Left ventricle myocardium superior (tissue), 1 donor: ENCODE measurements around the gene PKIG. TPM values are rescaled to one million over a fixed set of nuclear protein-coding genes. Genes with fewer than 3 reads are reported as not detected.

ENCODE experiments used
- ATAC-seq: fragments of 200-7000 bp; cut with Tn5 transposase; one replicate; pipeline ENCODE4 v1.9.1; 2020; ENCODE audit warnings: mild to moderate bottlenecking, moderate library complexity
- DNase-seq: peaks from one replicate; pipeline ENCODE4 v3.0.0-alpha.2; 2020
- intact Hi-C: fragments of 100-400 bp; cut with micrococcal nuclease; formaldehyde crosslinking; loops from one replicate; pipeline ENCODE4 v1.11.0; 2022
- total RNA-seq: library from RNA; stranded (reverse); fragmentation: NEBNext Ultra II Directional; extraction: Animal tissue kit (Norgen Biotek cat#: 25700); gene quantifications from one replicate; pipeline ENCODE4 v1.2.1, GENCODE V29; 2021
- donor health status: DM: no; HTN: yes; CAD: no; lungs with severe emphysema.

The PKIG gene
- total RNA-seq, 1 donor from 2014 or later, result 195 TPM

GRCh38 chr20:44629542-44629941, 47.2 kb downstream of the PKIG start:
- intact Hi-C loops, result no loop called here
- DNase-seq (no peak), ATAC-seq (peak; percentile 7)

DNA sequence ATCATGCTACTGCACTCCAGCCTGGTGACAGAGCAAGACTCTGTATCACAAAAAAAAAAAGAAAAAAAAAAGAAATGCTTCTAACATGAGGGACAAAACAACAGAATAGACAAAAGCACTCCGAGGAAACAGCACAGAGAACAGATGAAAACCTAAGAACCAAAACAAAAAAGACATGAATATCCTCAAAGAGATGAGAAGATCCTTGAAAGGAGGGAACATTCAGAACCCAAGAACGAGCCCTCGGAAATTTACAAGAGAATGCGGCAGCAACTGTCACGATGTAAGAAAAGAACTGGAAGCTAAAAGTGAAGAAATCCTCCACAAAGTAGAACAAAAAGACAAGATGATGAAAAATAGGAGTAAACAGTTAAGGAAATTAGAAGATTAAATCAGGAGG, 47.9 kb downstream of the PKIG start:
- DNase-seq (no peak), ATAC-seq (no peak)
- intact Hi-C loops, result no loop called here

GRCh38 chr20:44632103-44632752, 49.8 kb downstream of the PKIG start:
- DNase-seq (no peak), ATAC-seq (no peak)
- intact Hi-C loops, result no loop called here

GRCh38 chr20:44633187-44633810, 50.9 kb downstream of the PKIG start:
- DNase-seq (no peak), ATAC-seq (no peak)
- intact Hi-C loops, result no loop called here

DNA sequence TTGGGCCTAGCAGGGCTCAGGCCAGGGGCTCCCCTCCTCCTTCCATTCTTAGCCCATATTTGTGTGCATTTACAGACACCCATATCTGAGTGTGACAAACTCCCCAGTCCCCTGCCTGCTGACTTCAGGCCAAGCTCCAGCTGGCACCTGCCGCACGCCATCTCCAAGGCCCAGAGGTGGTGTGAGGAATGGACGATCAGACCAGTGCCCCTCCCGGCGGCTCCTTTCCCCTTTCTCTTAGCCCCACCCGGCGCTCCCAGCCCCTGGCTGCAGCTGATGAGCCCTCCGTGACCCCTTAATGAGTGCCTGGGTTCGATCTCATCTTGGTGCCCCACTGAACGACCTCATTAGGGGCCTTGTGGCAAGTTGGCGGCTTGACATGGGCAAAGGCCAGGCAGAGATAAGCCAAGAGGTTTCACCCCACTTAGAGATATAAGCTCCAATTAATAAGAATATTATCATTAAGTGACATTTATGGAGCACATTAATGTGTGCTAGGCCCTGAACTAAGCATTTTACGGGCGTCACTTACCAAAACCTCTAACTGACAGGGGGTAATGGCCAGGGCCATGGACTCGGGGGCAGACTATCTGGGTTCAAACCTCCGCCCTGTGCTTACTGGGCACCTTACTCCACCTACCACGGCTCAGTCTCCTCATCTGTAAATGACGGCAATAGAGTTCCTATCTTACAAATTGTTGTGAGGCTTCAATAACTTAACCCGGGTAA, 51.7 kb downstream of the PKIG start:
- ATAC-seq (no peak), DNase-seq (no peak)
- intact Hi-C loops, result no loop called here

- ATAC-seq (no peak), DNase-seq (no peak)
- intact Hi-C loops, result no loop called here
These were observed 53.5 kb downstream of the PKIG start for GRCh38 chr20:44635877-44636276.

DNA sequence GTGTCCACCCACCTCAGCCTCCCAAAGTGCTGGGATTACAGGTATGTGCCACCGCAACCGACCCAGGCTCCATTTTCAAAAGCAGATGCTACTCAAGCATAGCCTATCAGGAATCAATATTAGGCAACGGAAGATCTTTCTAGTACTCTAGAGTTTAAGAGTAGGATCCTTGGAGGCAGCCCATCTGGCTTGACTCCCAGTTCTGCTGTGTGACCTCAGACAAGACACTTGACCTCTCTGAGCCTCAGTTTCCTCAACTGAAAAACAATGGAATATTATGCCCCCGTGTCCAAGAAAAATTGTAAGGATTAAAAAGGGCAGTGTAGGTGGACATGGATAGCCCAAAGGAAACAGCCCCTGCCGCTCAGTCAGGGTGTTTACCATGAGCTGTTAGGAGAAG, 54.7 kb downstream of the PKIG start:
- intact Hi-C loops, result no loop called here
- ATAC-seq (no peak), DNase-seq (no peak)

GRCh38 chr20:44637522-44638372, 55.4 kb downstream of the PKIG start:
- ATAC-seq (peak; percentile 93), DNase-seq (peak; percentile 93)
- intact Hi-C loops, result no loop called here

GRCh38 chr20:44640522-44640921, 58.1 kb downstream of the PKIG start:
- ATAC-seq (no peak), DNase-seq (no peak)
- intact Hi-C loops, result no loop called here

DNA sequence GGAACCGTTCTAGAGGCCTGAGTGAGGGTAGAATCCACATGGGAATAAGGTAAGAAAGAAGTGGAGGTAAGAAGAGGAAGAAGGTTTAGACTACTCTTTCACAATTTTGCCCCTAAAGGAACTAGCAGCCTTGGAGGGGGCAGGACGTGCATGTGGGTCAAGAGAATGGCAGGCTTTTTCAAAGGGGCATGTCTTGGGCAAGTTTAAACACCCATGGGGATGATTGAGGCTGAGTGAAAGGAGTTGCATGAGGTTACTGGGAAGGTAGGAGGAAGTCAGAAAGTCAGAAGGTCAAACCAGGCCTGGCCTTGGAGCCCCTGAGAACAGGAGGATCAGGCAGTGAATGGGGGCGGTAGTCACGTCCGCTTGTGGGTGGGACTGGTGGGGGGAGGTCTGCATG, 58.9 kb downstream of the PKIG start:
- no peak for ATAC-seq
- intact Hi-C loops, result no loop called here

GRCh38 chr20:44642203-44643153, 60.1 kb downstream of the PKIG start:
- peak; percentile 67 for ATAC-seq
- DNase-seq, result peak; percentile 83
- intact Hi-C loops, result no loop called here

More for the DNA sequence above, 58.9 kb downstream of the PKIG start:
- DNase-seq, result no peak

DNA sequence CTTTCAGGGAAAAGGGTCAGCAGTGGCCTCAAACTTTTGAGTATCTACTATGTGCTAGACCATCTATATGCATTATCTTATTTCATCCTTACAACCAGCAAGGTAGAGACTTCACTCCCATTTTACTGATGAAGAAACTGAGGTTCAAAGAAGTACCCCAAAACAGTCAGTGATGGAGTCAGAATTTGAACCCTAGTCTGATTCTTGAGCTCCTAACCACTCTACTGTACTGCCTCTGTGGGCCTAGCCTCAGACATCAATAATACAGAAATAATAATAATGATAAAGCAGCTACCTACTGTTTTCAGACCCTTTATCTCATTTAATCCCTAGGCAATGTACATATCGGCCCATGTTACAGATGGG, 60.8 kb downstream of the PKIG start:
- ATAC-seq (no peak), DNase-seq (no peak)
- intact Hi-C loops, result no loop called here

GRCh38 chr20:44643596-44644229, 61.3 kb downstream of the PKIG start:
- peak; percentile 67 for ATAC-seq
- intact Hi-C loops, result no loop called here
- DNase-seq, result peak; percentile 78

DNA sequence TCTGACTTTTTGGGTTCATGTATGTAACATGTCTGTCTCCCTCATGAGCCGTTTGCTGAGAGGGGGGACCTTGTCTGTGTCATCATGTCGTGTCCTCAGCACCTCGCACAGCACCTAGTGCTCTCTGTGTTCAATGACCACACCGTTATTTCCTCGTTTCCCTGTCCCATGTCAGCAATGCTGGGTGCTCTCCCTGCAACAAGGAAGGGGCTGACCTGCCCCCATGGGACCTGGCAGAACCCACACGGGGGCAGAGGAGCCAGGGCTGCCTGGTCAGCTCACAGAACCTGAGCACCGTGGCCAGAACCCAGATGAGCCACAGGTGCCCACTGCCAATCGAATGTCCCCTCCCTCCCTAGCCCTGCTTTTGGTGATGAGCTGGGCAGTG, 61.8 kb downstream of the PKIG start:
- intact Hi-C loops, result no loop called here
- ATAC-seq, result no peak
- DNase-seq, result no peak

DNA sequence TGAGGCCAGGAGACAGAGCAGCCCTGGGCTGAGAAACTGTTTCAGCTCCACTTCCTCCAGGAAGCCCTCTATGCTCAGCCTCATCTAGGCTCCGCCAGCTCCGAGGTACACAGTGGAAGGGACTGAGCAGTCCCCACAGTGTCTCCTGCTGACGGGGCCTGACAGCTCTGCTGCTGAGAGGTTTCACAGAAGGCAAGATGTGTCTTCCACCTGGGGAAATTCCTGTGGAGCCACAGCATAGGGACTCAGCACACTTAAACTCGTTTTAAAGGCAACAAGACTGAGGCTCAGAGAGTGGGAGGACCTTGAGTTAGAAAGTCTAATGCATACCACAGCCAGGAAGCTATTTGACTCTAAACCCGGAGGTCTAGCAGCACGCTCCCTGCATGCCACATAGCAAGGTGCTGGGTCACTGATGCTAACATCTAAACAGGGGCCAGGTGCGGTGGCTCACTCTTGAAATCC, 62.3 kb downstream of the PKIG start:
- DNase-seq (no peak), ATAC-seq (no peak)
- intact Hi-C loops, result no loop called here

DNA sequence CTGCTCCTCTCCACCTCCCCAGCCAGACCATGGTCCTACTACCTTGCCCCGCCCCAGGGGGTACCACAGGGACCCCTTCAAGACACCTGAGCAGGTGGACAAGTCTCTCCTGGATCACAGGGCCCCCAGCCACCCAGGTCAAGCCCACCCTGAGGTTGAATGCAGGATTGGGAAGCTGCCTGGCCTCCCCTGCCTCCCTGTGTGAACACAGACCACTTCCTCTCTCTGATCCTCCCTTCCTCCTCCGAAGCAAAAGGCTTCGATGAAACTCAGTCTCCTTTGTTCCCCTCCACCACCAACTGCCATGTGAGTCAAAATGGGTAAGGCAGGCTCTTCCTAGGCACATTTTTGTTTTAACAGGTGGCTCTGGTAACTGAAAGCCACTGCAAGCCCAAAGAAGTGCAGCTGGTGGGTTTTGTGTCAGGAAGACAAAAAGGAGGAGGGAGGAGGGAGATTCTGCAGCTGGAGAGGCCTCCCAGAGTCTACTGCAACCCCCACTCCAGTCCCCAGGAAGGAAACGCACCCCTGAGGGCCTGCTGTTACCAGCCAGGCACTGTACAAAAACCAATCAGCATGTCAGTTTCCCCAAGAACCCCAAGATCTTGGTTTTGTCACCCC, 63.8 kb downstream of the PKIG start:
- DNase-seq (no peak), ATAC-seq (no peak)
- intact Hi-C loops, result no loop called here

- ATAC-seq (no peak), DNase-seq (no peak)
- intact Hi-C loops, result no loop called here
These were observed 64.4 kb downstream of the PKIG start for GRCh38 chr20:44646641-44647274.
